Progenitor cell of endocrine pancreas (in vitro differentiated cells): ENCODE measurements around the gene LPGAT1. TPM values are rescaled to one million over a fixed set of nuclear protein-coding genes. Genes with fewer than 3 reads are reported as not detected.

Experiments used
- DNase-seq: peaks from one replicate; pipeline ENCODE4 v3.0.0; 2021; ENCODE audit warnings: low spot score; ENCODE audit not compliant: unreplicated experiment
- H3K27ac Mint-ChIP-seq: 2 replicates; pipeline ENCODE4 v1.8.0; 2021; ENCODE audit warnings: mild to moderate bottlenecking, moderate library complexity, mixed read lengths
- H3K27me3 Mint-ChIP-seq: 2 replicates; pipeline ENCODE4 v1.8.0; 2021; ENCODE audit warnings: mixed read lengths
- H3K36me3 Mint-ChIP-seq: 2 replicates; pipeline ENCODE4 v1.8.0; 2022; ENCODE audit warnings: mixed read lengths; ENCODE audit not compliant: insufficient read depth
- H3K4me1 Mint-ChIP-seq: 2 replicates; pipeline ENCODE4 v1.8.0; 2021; ENCODE audit warnings: low read depth, mixed read lengths
- H3K4me3 Mint-ChIP-seq: 2 replicates; pipeline ENCODE4 v1.8.0; 2021; ENCODE audit warnings: low read depth, mild to moderate bottlenecking, moderate library complexity, mixed read lengths
- H3K9me3 Mint-ChIP-seq: 2 replicates; pipeline ENCODE4 v1.8.0; 2021; ENCODE audit warnings: low read depth, mixed read lengths
- total RNA-seq: library from RNA; stranded (reverse); gene quantifications from 2 replicates; pipeline ENCODE4 v1.2.1, GENCODE V29; 2021
- TF ChIP-seq, protein P1 (sequence below): fragments of 200-600 bp; sonication (generic); IDR thresholded peaks from one replicate; pipeline ENCODE4 v1.5.0; 2021; ENCODE audit warnings: antibody characterized with exemption, mild to moderate bottlenecking; ENCODE audit not compliant: unreplicated experiment

The LPGAT1 gene
- total RNA-seq, 1 donor from 2014 or later = 59.5 TPM

DNA sequence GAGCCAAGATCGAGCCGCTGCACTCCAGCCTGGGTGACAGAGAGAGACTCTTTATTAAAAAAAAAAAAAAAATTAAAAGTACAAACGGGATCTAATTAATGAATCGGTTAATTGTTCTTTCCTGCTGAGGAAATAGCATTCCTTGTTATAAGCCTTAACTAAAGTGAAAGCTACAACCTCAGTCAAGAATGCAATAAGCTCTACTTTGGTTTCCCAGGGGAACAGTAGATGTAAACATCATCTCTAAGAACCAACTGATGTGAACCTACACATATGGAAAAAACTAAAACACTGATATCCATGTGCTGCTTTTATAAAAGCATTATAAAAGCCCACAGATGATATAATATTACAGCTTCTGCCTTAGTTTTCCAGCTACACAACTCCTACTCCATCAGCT, 41.9 kb downstream of the LPGAT1 start:
- H3K4me3 Mint-ChIP-seq = no peak overlapping the region
- no peaks in the 10 kb centered on the region for H3K27me3 Mint-ChIP-seq
- H3K27ac Mint-ChIP-seq = no peak overlapping the region
- H3K36me3 Mint-ChIP-seq = peaks cover 13% of the 10 kb centered on the region
- DNase-seq = no peak
- H3K9me3 Mint-ChIP-seq = no peaks in the 10 kb centered on the region
- TF ChIP-seq, protein P1, sequence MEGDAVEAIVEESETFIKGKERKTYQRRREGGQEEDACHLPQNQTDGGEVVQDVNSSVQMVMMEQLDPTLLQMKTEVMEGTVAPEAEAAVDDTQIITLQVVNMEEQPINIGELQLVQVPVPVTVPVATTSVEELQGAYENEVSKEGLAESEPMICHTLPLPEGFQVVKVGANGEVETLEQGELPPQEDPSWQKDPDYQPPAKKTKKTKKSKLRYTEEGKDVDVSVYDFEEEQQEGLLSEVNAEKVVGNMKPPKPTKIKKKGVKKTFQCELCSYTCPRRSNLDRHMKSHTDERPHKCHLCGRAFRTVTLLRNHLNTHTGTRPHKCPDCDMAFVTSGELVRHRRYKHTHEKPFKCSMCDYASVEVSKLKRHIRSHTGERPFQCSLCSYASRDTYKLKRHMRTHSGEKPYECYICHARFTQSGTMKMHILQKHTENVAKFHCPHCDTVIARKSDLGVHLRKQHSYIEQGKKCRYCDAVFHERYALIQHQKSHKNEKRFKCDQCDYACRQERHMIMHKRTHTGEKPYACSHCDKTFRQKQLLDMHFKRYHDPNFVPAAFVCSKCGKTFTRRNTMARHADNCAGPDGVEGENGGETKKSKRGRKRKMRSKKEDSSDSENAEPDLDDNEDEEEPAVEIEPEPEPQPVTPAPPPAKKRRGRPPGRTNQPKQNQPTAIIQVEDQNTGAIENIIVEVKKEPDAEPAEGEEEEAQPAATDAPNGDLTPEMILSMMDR = no peak
- H3K4me1 Mint-ChIP-seq = peaks cover 7% of the 10 kb centered on the region

DNA sequence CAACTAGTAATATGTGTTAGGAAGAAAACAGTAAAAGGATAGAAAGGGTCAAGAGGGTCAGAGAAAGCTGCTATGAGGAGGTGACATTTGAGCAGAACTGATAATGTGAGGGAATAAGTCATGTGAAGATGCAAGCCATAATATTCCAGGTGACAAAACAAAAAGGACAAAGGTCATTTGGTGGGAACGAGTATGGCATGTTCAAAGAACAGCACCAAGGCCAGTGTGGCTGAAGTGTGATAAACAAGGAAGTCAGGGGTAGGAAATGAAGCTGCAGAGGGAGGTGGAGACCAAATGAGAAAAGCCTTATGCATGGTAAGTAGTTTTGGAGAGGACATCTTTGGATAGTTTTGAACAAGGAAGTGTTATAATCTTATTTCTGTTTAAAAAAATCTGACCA, 46.7 kb downstream of the LPGAT1 start:
- Mint-ChIP-seq H3K4me3 (no peak overlapping the region), H3K4me1 (peaks cover 6% of the 10 kb centered on the region), H3K36me3 (peaks cover 15% of the 10 kb centered on the region), H3K27ac (no peak overlapping the region), H3K27me3 (no peaks in the 10 kb centered on the region), H3K9me3 (no peaks in the 10 kb centered on the region)
- TF ChIP-seq, protein P1 = no peak
- DNase-seq = no peak

DNA sequence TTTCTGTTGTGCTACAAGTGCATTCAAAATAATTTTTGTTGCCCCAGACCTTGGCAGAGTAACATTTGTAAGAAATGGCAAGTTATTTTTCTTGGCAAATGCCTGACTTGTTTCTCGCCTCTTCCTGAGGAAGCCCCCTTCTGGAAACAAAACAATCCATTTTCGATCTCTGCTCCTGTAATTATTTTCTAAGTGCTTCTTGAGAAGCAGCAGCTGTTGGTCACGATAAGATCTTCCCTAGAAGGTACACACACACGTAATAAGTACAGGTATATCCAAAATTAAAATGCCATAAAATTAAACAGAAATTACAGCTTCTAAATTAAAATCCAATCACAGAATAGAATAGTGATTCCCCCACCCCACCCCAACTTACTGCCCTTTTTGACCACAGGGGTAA, 47.3 kb downstream of the LPGAT1 start:
- H3K9me3 Mint-ChIP-seq = no peaks in the 10 kb centered on the region
- no peak for DNase-seq
- no peak overlapping the region for H3K27ac Mint-ChIP-seq
- peaks cover 18% of the 10 kb centered on the region for H3K36me3 Mint-ChIP-seq
- H3K4me3 Mint-ChIP-seq = no peak overlapping the region
- TF ChIP-seq, protein P1 = no peak
- peaks cover 6% of the 10 kb centered on the region for H3K4me1 Mint-ChIP-seq
- no peaks in the 10 kb centered on the region for H3K27me3 Mint-ChIP-seq

DNA sequence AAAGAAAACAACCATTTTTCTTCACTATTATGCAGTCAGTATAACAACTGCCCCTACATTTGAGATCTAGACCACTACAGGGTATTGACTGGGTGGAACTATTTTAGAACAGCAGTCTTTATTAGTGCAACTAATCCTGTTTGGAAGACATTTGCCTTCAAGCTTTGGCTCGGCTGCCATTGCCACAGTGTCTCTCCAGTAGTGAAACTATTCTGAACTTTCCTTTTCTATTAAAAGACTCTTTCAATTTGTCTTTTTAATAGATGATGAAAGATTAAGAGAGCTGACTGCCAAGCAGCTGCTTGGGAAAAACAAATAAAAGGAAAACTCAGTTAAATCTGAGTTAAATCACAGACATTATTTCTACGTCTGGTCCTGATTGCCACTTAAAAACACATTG, 49.3 kb downstream of the LPGAT1 start:
- Mint-ChIP-seq H3K27me3 (no peaks in the 10 kb centered on the region), H3K9me3 (no peaks in the 10 kb centered on the region), H3K4me1 (peaks cover 6% of the 10 kb centered on the region), H3K4me3 (no peak overlapping the region), H3K27ac (no peak overlapping the region), H3K36me3 (peaks cover 23% of the 10 kb centered on the region)
- DNase-seq = no peak
- TF ChIP-seq, protein P1 = no peak

DNA sequence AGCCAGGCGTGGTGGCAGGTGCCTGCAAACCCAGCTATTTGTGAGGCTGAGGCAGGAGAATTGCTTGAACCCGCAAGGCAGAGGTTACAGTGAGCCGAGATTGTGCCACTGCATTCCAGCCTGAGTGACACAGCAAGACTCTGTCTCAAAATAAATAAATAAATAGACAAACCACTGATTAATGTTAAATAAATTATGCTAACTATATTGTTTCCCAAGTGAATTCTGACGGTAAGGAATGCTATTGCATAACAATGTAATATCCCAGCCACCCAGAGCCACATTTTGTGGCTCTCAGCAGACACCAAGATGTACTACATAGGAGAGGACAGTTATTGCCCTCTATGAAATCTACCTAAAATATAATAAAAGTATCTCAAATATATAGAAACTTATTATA, 55.4 kb downstream of the LPGAT1 start:
- DNase-seq = no peak
- Mint-ChIP-seq H3K9me3 (no peaks in the 10 kb centered on the region), H3K4me3 (no peak overlapping the region), H3K4me1 (no peaks in the 10 kb centered on the region), H3K27me3 (no peaks in the 10 kb centered on the region), H3K27ac (no peak overlapping the region), H3K36me3 (peaks cover 11% of the 10 kb centered on the region)
- TF ChIP-seq, protein P1 = no peak
